ENCODE measurements around the gene GFRA3. TPM values are rescaled to one million over a fixed set of nuclear protein-coding genes. Genes with fewer than 3 reads are reported as not detected.
"Not testable (repeated sequence)": the region's sequence is repeated elsewhere in the genome, so short reads cannot be mapped to it uniquely, and the experiment has no call there.

The GFRA3 gene
- total RNA-seq, 3 donors from 2014 or later = not detected

DNA sequence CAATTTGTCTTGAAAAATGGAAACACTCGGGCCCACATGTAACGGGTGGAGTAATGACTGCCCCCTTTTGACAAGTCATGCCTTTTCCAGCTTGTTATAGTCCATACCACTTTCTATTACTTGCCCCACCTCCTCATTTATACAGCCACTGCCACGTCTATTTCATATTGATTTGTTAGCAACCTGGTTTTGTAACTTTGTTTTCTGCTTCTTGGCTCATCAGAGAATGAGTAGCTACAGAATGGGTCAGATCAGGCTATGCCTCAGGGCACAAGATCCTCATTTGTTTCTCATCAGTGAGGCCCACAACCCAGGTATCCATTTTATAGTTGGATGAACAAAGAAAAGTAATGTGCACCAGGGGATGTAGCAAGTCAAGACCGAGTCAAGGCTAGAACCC lies 1.7 kb downstream of the GFRA3 start:
- Mint-ChIP-seq H3K4me1 (ENCODE audit: low read depth) (peaks cover 4% of the 10 kb centered on the region), H3K9me3 (no peaks in the 10 kb centered on the region), H3K36me3 (ENCODE audit: insufficient read depth) (no peaks in the 10 kb centered on the region), H3K27me3 (ENCODE audit: low read depth) (peaks cover 28% of the 10 kb centered on the region), H3K4me3 (no peak overlapping the region)
- ATAC-seq = no peak
- DNase-seq = no peak

DNA sequence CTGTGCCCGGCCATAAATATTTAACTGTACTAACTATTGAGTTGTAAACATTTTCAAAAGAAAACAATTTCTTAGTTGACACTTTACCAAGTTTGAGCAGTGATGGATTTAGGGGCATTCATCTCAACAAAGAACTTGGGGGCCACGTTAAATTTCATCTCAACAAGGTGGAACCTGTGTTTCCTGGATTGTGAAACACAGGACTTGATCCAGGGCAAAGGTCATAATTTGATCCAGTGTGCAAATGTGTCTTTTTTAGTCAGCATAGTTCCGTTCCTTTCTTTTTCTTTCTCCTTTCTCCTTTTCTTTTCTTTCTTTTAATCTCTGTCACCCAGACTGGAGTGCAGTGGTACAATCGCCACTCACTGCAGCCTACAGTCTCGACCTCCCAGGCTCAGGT lies 3.1 kb downstream of the GFRA3 start:
- no peaks in the 10 kb centered on the region for H3K9me3 Mint-ChIP-seq
- ATAC-seq (no peak), DNase-seq (no peak)
- H3K4me3 Mint-ChIP-seq = no peak overlapping the region
- H3K27me3 Mint-ChIP-seq (ENCODE audit: low read depth) = peaks cover 23% of the 10 kb centered on the region
- peaks cover 4% of the 10 kb centered on the region for H3K4me1 Mint-ChIP-seq (ENCODE audit: low read depth)
- no peaks in the 10 kb centered on the region for H3K36me3 Mint-ChIP-seq (ENCODE audit: insufficient read depth)

- no peaks in the 10 kb centered on the region for H3K36me3 Mint-ChIP-seq (ENCODE audit: insufficient read depth)
- DNase-seq (no peak), ATAC-seq (no peak)
- peaks cover 3% of the 10 kb centered on the region for H3K27me3 Mint-ChIP-seq (ENCODE audit: low read depth)
- H3K4me1 Mint-ChIP-seq (ENCODE audit: low read depth) = no peaks in the 10 kb centered on the region
- no peak overlapping the region for H3K4me3 Mint-ChIP-seq
- H3K9me3 Mint-ChIP-seq = no peaks in the 10 kb centered on the region
Observed at GRCh38 chr5:138264183-138264582, 10.2 kb downstream of the GFRA3 start.

GRCh38 chr5:138263581-138263980 lies 10.8 kb downstream of the GFRA3 start:
- ATAC-seq (no peak), DNase-seq (no peak)
- Mint-ChIP-seq H3K4me1 (ENCODE audit: low read depth) (no peaks in the 10 kb centered on the region), H3K9me3 (no peaks in the 10 kb centered on the region), H3K4me3 (no peak overlapping the region), H3K27me3 (ENCODE audit: low read depth) (peaks cover 3% of the 10 kb centered on the region), H3K36me3 (ENCODE audit: insufficient read depth) (no peaks in the 10 kb centered on the region)

DNA sequence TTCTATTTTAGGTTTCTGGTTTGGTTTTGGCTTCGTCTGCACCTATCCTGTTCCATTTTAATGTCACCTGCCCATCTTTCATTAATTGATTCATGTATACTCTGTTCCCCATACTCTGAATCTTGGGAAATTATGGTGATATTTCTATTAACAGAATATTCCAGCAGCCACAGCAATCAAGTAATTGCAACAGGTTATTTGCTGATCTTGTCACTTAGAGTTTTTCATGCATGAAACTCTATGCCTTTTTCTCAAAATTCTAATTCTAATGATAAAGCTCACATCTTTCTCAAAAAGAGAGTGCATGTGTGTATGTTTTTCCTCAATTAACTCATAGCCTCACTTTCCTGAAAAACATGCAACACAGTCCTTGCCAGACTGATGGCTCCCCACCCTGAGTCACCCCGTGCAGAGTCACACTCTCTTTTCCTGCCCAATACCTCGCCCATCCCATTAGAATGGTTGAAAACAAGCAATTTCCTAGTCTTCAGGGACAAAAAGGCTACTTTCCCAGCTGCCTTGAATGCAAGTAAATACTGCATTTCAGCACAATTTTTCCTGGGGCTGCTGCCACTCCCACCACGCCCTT lies 15.6 kb downstream of the GFRA3 start:
- DNase-seq (no peak), ATAC-seq (no peak)
- Mint-ChIP-seq H3K9me3 (no peaks in the 10 kb centered on the region), H3K4me1 (ENCODE audit: low read depth) (no peaks in the 10 kb centered on the region), H3K27me3 (ENCODE audit: low read depth) (no peaks in the 10 kb centered on the region), H3K4me3 (no peak overlapping the region), H3K36me3 (ENCODE audit: insufficient read depth) (no peaks in the 10 kb centered on the region)

DNA sequence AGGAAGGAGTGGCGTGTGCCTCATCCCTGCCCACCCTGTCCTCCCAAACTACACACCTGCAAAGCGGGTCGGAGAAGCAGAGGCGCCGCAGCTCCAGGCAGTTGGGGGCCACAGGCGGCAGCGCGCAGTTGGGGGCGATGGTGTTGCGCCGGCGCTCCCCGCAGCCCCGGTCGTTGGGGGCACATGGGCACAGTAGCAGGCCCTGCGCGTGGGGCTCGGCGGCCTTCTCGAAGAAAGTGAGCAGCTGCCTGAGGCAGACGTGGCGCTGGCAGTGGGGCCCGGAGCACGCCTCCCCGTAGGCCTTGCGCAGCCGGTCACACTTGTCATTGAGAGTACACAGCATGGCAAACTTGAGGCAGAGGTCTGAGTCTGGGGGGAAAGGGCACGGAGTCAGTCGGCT lies 16.8 kb downstream of the GFRA3 start:
- Mint-ChIP-seq H3K4me3 (no peak overlapping the region), H3K27me3 (ENCODE audit: low read depth) (no peaks in the 10 kb centered on the region), H3K4me1 (ENCODE audit: low read depth) (no peaks in the 10 kb centered on the region), H3K9me3 (no peaks in the 10 kb centered on the region), H3K36me3 (ENCODE audit: insufficient read depth) (no peaks in the 10 kb centered on the region)
- ATAC-seq (no peak), DNase-seq (no peak)

- Mint-ChIP-seq H3K9me3 (no peaks in the 10 kb centered on the region), H3K27me3 (ENCODE audit: low read depth) (peaks cover 4% of the 10 kb centered on the region), H3K4me1 (ENCODE audit: low read depth) (no peaks in the 10 kb centered on the region), H3K4me3 (no peak overlapping the region), H3K36me3 (ENCODE audit: insufficient read depth) (no peaks in the 10 kb centered on the region)
- no peak for ATAC-seq
- no peak for DNase-seq
Observed at GRCh38 chr5:138252944-138253343, 21.5 kb downstream of the GFRA3 start.

DNA sequence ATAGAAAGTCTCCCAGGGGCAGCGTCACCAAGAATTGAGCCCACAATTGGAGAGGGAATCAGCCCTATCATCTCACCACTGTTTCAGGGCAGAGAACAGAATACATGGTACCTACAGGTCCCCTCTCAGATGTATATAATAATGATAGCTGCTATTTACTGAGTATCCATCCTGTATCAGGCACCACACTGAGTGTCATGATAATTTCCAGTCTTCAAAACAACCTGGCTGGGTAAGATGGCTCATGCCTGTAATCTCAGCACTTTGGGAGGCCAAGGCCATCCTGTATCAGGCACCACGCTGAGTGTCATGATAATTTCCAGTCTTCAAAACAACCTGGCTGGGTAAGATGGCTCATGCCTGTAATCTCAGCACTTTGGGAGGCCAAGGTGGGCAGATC lies 26.6 kb downstream of the GFRA3 start:
- peaks cover 24% of the 10 kb centered on the region for H3K27me3 Mint-ChIP-seq (ENCODE audit: low read depth)
- not testable (repeated sequence) for H3K36me3 Mint-ChIP-seq (ENCODE audit: insufficient read depth); H3K4me3 Mint-ChIP-seq; H3K4me1 Mint-ChIP-seq (ENCODE audit: low read depth); H3K9me3 Mint-ChIP-seq; ATAC-seq; DNase-seq

DNA sequence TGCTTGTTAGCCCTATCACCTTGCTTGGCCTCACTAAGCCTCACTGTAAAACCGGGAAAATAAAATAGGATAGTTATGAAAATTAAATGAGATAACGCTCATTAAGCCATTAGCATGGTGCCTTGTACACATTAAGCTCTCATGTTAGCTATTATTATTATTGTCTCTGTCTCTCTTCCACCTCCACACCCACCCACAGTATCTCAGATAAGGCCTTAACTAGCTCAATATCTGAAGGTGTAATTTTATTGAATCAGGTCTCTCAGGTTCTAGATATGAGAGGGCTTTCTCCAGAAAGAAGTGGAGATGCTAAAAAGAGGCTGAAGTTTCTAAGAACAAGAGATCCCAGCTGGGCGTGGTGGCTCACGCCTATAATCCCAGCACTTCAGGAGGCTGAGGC lies 27.6 kb downstream of the GFRA3 start:
- no peaks in the 10 kb centered on the region for H3K9me3 Mint-ChIP-seq
- ATAC-seq = no peak
- H3K27me3 Mint-ChIP-seq (ENCODE audit: low read depth) = peaks cover 30% of the 10 kb centered on the region
- no peak for DNase-seq
- H3K4me1 Mint-ChIP-seq (ENCODE audit: low read depth) = no peaks in the 10 kb centered on the region
- no peak overlapping the region for H3K4me3 Mint-ChIP-seq
- no peaks in the 10 kb centered on the region for H3K36me3 Mint-ChIP-seq (ENCODE audit: insufficient read depth)

DNA sequence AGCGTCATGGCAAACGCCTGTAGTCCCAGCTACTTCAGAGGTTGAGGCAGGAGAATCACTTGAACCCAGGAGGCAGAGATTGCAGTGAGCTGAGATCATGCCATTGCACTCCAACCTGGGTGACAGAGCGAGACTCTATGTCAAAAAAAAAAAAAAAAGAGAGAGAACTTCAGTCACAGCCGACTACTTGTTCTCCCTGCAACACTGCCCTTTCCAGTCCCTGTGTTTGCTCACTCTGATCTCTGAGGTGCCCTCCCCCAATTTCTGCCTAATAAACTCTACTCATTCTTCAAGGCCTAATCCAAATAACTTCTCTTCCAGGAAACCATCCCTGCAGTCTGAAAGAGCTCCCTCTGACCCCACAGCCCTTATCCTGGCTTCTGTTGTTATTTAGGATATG lies 28.1 kb downstream of the GFRA3 start:
- peaks cover 33% of the 10 kb centered on the region for H3K27me3 Mint-ChIP-seq (ENCODE audit: low read depth)
- ATAC-seq = no peak
- H3K9me3 Mint-ChIP-seq = no peaks in the 10 kb centered on the region
- peaks cover 3% of the 10 kb centered on the region for H3K4me1 Mint-ChIP-seq (ENCODE audit: low read depth)
- no peak overlapping the region for H3K4me3 Mint-ChIP-seq
- no peaks in the 10 kb centered on the region for H3K36me3 Mint-ChIP-seq (ENCODE audit: insufficient read depth)
- DNase-seq = no peak

- H3K36me3 Mint-ChIP-seq (ENCODE audit: insufficient read depth) = no peaks in the 10 kb centered on the region
- H3K9me3 Mint-ChIP-seq = no peaks in the 10 kb centered on the region
- peaks cover 9% of the 10 kb centered on the region for H3K4me1 Mint-ChIP-seq (ENCODE audit: low read depth)
- no peak for ATAC-seq
- no peak for DNase-seq
- H3K27me3 Mint-ChIP-seq (ENCODE audit: low read depth) = peaks cover 36% of the 10 kb centered on the region
- H3K4me3 Mint-ChIP-seq = no peak overlapping the region
Observed at GRCh38 chr5:138245717-138246116, 28.7 kb downstream of the GFRA3 start.

DNA sequence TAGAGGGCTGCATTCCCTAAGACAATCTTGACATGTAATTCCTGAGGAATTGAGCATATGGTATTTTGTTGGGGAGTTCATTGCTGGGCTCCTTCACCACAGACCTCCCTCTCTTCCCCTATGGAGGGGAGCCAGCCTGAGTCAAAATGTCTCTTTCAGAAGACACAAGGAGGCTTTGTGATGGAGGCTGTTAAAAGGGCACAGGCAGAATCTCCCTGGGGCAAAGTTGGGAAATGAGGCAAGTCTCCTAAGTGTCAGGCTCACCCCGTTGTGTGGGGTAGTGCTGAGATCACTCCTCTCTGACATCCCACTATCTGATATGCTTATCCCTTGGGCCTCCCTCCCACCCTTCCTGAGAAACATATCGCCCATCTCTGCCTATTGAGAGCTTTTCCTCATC lies 30.6 kb downstream of the GFRA3 start:
- Mint-ChIP-seq H3K4me1 (ENCODE audit: low read depth) (peaks cover 12% of the 10 kb centered on the region), H3K36me3 (ENCODE audit: insufficient read depth) (no peaks in the 10 kb centered on the region), H3K4me3 (no peak overlapping the region), H3K9me3 (no peaks in the 10 kb centered on the region), H3K27me3 (ENCODE audit: low read depth) (peaks cover 47% of the 10 kb centered on the region)
- ATAC-seq (no peak), DNase-seq (no peak)

DNA sequence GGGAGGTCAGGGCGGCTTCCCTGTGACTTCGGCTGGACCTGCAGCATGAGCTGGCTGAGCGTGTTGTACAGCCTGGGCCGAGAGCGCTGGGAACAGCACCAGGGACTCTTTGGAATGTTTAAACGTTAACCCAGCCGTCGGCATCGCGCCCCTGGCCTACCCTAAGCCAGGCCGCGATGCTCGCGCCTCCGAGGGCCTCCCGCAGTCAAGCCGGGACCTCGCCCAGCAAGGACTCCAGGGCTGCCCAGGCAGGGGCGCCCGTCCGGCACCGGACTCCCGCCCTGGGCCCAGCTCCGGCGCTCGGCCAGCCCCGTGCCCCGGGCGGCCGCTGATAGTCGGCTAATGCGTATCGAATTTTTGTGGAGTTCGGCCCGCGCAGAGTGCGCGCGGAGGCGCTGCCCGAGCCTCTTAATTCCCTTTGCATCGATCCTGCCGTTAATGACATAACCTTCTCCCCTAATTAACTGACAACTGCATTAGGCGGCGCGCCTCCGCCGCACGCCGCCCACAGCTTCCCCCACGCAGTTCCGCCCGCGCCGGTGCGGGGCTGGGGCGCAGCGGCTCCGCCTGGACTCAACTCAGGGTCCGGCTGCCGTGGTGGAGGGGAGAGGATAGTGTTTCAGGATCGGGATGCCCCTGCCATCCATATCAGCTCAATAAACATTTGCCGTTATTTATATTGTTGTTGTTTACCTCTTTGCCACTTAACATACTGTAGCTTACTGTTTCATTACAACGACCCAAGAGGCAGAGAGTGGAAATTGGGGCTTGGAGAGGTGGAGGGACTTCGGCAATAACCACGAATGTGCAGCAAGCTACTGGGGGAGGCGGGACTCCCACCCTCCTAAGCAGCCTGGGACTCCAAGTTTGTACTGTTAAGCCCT lies 32.5 kb downstream of the GFRA3 start:
- H3K27me3 Mint-ChIP-seq (ENCODE audit: low read depth) = peaks cover 55% of the 10 kb centered on the region
- peaks cover 12% of the 10 kb centered on the region for H3K4me1 Mint-ChIP-seq (ENCODE audit: low read depth)
- ATAC-seq = peak; percentile 34 to 42

GRCh38 chr5:138240650-138241385 lies 33.6 kb downstream of the GFRA3 start:
- no peak overlapping the region for H3K4me3 Mint-ChIP-seq
- no peak for DNase-seq

More for the DNA sequence above, 32.5 kb downstream of the GFRA3 start:
- Mint-ChIP-seq H3K4me3 (peak overlapping the region; percentile 24), H3K36me3 (ENCODE audit: insufficient read depth) (no peaks in the 10 kb centered on the region), H3K9me3 (no peaks in the 10 kb centered on the region)
- DNase-seq = no peak

More at GRCh38 chr5:138240650-138241385, 33.6 kb downstream of the GFRA3 start:
- H3K27me3 Mint-ChIP-seq (ENCODE audit: low read depth) = peaks cover 58% of the 10 kb centered on the region
- H3K36me3 Mint-ChIP-seq (ENCODE audit: insufficient read depth) = no peaks in the 10 kb centered on the region
- H3K4me1 Mint-ChIP-seq (ENCODE audit: low read depth) = peaks cover 12% of the 10 kb centered on the region
- ATAC-seq = peak; percentile 70 to 72
- no peaks in the 10 kb centered on the region for H3K9me3 Mint-ChIP-seq
